GM21360 (cell line): ENCODE results near the gene A2M.

ENCODE experiments used
- ATAC-seq: cut with Tn5 transposase; IDR thresholded peaks from one replicate; pipeline ENCODE4 v1.9.1; 2021; ENCODE audit warnings: mild to moderate bottlenecking, moderate library complexity; ENCODE audit not compliant: unreplicated experiment

The A2M gene

DNA sequence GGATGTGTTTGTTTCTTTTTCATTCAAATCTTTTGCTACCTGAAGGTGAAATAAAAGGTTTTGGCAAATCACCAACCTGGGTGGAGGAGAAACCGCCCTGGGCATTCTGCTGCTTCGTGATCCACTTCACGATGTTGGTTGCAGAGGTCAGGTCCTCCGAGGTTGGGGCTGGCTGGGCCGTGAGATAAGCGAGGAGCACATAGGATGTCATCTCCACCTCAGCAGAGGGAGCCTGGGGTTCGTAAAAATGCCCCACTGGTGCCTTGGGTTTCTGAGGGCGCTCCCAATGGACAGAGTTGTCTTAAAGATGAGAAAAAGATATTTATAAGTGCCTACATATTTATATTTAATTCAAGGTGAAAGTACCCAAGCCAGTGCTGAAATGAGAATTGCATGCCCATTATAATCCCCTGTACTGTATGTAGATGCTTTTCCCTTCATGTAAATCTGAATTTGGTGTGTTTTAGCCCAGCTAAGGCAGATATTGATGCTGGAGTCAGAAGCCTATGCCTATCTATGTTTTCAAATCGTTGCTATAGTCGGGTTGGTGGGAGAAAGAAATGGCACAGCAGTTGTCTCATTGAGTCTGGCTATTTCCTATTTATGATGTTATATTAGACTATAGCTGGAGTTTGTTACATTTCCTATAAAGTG lies 41.1 kb downstream of the A2M start:
- ATAC-seq = no peak

DNA sequence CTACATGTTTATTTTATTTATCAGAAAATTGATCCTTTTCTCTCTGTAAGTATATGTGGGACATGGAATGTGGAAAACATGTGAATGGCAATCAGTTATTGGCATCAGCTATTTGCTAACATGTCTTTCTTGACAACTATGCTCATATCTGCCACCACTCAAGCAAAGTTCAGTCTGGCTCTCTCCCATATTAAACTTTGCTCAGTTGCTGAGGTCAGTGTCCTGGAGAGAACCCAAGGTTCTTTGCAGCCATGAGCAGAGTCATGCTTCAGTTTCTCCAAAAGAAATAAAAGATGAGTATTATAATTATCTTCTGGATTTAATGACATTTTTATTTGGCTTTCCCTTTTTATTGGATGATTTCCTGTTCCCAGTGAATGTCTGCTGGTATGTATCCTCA lies 42.6 kb downstream of the A2M start:
- no peak for ATAC-seq

DNA sequence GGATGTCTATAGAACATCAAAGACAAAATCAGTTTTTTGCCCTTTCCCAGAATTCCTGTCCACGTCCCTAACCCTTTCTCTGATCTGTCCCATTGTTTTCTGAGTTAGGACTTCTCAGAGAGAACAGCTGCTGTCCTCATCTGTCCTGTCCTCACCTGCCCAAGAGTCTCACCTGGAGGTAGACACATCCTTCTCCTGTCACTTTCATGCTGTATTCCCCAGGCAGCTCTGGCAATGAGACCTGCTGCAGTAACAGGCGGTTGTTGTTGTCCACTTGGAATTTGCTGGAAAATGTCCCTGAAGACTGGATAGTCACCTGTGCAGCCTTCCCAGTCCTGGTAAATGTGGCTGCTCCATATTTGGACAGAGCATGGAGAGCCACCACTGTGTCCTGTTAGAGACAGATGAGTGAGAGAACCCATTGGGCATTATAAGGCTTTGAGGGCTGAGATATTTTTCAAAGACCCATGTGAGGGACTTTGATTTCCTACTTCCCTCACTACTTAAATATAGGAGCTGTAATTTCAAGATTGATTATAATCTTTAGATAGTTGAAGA lies 43.2 kb downstream of the A2M start:
- no peak for ATAC-seq

DNA sequence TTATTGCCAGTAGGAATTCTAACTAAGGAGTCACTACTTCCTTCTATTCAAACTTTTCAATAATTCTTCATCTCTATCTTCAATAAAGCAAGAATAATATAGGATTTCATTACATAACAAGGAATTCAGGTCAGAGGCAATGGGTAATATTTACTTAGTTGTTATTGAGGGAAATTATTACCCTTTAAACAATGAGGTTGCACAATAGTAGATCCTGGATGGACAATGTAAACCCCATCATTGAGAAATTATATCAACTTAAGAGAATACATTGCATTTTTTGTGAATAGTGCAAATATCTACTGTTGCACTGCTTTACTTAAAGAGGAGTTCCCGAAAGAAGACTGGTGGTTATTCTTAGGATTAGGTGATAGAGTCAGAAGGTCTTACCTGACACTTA lies 43.8 kb downstream of the A2M start:
- no peak for ATAC-seq

DNA sequence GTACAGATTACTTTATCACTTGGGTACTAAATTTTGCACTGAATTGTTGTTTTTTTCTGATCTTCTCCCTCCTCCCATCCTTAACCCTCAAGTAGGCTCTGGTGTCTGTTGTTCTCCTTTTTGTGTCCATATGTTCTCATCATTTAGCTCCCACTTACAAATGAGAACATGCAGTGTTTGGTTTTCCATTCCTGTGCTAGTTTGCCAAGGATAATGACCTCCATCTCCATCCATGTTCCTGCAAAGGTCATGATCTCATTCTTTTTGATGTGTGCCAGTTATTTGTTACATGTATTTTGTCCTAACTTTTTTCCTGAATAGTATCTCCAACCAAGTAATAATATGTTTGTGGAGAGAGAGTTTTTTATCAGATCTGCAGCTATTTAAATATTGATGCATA lies 44.2 kb downstream of the A2M start:
- no peak for ATAC-seq

DNA sequence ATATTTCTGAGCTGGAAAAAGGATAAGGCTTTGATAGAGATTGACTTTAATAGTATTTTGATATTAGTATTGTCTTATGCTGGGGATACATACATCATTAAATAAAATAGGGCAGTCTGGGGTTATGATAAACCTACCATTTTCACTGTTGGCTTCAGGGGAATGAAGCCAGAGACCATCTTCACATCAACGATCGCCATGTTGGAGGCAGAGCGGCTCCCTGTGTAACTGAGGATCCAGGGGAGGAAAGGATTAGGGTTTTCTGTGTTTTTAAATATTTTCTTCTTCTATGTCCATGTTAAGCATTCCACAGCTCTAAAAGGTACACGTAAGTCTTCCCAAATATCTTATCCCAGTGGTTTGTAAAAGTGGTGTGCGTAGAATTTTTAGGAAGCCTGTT lies 45.4 kb downstream of the A2M start:
- ATAC-seq = no peak

DNA sequence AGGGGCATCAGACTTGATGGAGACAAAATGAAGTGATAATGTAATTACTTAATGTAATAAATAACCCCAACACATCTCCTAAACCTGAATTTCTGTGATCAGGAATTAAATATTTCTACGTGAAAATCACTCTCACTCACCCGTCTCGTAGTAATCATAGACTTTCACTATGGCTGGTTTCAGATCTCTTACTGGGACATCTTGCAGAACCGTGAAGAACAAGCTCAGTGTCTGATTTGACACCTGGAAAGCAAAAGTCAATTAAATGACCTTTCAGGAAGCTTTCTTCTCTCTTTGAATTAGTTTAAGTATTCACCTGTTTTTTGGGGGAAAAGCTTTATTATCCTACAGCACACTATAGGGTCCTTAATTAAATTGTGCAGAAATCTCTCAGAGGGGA lies 47.1 kb downstream of the A2M start:
- ATAC-seq = no peak

DNA sequence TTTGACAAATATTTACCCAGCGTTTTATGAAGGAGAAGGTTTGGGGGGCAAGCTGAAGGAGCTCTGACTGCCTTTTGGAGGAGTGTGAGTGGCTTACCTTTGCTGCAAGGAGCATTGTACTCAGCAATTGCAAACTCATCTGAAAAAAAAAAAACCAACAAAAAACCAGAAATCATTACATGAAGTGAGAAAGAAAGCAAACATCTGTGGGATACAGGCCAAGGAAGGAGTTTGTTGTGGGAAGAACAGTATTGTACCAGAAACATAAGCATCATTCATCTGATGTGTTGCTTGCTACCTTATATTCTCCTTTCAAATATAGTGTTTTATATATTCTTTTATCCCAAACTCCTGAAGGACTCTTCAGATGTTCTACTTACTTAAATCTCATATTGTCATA lies 47.6 kb downstream of the A2M start:
- ATAC-seq = no peak

DNA sequence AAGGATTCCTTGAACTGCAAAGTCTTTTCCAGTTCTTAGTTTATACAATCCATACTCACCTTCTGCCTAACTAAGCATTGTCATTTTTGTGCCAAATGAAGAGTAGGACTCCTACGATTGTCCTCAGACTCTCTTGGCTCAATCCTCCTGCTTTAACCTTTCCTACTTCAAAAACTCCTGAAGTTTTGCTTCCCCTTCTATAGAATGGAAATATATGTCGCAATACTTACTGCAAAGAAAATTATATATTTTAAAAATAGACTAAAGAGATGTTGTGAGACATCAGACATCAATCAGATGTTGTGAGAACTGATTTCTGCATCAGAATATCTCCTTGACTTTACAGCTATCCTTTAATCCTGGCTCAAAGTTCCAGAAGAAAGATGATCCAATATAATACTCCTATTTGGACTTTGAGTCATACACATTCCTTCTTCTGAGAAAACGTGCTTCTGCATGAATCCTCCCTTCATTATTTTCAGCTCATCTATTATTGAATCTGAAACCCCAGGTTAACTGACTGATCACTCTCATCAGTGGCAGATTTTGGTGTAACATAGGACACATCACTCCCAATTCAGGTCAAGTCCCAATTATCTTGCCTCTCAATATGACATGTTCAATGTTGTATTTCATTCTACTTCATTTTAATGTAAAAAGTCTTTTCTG lies 48.8 kb downstream of the A2M start:
- ATAC-seq = no peak

DNA sequence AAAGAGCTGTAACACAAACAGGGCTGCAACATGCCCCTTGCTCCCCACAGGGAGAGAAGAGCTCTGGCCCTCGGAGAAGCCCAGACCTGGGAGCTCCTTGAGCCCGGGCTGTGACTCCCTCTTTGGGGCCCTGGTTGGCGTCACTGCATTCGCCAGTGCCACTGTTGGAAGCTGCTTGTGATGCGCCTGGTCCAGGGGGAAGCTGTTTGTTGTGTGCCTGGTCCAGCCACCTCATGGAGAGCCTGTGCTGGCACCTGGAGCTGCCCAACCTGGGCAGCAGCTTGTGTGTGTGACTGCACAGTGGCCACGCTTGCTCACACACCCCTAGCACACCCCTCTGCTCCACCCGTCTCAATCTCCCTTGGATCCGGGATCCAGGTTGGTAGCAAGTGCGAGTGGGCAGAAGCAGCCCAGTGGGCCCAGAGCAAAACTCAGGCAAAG lies 49.5 kb downstream of the A2M start:
- no peak for ATAC-seq

DNA sequence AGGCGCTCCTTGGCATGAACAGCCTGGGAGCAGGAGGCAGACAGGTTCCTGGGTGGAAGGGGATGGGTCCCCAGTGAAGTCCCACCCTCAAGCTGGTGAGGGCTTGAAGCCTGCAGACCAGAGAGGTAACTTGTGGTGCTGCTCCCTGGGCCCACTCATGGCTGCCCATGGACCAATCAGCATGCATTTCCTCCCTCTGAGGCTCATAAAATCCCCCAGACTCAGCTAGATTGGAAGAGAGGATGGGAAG lies 50.2 kb downstream of the A2M start:
- no peak for ATAC-seq

DNA sequence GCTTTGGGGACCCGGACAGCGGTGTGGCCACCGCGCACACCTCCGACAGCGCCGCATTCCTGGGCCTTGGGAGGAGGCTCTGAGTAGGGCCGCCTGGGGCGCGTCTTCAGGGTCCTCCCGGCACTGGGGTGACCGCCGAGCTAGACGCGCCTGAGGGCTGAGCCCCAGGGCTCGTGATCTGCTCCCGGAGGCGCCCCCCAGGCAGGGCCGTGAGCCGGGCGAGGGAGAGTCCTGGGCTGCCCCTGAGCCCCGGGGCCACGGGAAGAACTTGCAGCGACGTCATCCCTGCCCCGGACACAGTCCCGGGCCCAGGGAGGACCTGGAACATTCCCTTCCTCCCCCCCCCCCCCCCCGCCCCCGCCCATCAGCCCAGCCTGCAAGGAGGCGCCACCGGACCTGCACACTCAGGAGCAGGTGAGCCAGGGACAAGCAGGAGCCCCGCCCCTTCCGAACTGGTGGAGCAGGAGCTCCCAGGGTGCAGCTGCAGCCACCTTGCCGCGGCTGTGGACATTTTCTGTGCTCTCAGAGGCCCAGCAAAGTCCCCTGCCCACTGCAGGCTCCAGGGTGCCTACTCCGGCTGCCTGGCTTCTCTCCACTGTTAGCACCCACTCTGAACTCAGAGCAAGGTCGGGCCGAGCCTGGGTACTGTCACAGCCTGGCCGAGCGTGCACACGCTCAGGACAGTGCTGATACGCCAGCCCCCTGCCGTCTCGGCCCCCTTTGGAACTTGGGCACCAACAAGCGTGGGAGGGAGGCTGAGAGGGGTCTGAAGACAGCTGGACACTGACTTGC lies 50.7 kb downstream of the A2M start:
- no peak for ATAC-seq

DNA sequence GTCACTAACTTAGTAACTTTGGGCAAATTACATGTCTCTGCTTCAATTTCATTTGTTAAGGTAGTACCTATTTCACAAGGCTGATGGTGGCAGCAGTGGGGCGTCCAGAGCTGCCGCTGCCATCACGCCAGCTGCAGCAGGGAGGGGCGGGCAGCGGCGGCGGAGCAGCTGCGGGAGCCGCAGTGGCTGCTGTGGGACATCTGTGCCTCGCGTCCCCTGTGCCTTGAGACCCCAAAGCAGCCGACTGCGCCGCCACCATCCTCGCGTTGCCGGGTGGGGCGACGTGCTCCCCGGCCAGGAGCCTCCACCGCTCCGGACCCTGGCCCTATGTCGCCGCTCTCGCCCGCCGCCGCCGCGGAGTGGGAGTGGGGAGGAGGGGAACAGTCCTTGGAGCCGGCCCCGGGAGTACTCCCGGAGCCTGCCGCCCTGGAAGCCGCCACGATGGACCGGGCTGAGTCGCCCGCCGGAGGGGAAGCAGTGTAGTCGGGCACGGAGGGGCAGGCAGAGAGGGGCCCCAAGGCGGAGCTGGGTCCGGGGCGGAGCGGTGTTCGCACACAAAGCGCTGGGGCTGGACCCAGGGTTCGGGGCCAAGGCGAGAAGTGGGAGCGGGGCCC lies 51.4 kb downstream of the A2M start:
- no peak for ATAC-seq

DNA sequence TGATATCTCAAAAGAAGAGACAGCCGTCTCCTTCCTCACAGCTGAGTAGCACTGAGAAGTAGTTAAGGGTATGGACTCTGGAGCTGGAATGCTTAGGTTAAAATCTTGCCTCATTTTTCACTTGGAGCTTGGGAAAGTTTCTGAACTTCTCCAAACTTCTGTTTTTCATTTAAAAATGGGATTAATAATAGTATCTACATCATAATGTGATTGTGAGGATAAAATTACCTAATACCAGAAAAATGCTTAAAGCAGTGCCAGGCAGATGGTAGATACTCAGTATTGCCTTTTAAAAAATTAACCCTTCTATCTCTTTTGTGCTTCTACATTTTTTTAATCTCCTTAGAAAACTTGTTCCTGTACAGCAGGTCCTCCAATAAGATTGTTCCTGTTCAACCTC lies 63.1 kb downstream of the A2M start:
- ATAC-seq = no peak

DNA sequence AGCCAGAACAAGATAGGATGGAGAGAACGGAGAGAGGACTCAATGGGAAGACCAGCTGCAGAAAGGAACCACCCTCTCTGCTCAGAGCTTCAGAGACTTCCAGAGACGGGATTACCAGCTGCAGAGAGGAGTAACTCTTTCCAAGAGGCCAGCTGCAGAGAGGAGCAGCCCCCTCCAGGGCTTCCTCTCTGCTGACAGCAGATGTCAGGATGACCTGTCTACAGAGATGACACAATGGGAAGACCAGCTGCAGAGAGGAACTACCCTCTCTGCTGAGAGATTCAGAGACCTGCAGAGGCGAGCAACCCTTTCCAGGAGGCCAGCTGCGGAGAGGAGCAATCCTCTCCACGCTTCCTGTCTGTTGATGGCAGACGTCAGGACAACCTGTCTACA lies 64.6 kb downstream of the A2M start:
- no peak for ATAC-seq

DNA sequence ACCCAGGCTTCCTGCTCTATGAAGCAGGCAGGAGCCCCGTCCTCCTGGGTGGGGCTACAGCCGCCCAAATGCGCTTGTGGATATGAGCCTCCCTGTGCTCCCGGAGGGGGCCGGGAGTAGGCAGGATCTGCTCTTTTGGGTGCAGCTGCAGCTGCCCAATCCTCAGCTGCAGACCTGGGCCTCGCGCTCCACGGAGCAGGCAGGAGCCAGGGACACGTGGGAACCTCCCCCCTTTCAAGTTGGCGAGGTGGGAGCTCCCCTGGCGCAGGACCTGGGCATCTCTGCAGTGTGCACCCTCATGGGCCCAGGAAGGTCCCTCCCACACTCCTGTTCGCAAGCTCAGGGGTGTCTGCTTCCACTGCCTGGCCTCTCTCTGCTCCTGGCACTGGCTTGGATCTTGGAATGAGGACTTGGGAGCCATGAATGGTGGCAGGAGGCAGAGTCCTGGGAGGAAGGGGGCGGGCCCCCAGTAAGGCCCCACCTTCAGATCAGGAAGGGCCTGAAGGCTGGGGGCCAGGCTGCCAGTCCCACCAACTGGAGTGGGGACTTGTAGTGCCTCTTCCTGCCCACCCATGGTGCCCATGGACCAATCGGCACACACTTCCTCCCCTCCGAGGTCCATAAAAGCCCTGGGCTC lies 65.1 kb downstream of the A2M start:
- ATAC-seq = no peak

DNA sequence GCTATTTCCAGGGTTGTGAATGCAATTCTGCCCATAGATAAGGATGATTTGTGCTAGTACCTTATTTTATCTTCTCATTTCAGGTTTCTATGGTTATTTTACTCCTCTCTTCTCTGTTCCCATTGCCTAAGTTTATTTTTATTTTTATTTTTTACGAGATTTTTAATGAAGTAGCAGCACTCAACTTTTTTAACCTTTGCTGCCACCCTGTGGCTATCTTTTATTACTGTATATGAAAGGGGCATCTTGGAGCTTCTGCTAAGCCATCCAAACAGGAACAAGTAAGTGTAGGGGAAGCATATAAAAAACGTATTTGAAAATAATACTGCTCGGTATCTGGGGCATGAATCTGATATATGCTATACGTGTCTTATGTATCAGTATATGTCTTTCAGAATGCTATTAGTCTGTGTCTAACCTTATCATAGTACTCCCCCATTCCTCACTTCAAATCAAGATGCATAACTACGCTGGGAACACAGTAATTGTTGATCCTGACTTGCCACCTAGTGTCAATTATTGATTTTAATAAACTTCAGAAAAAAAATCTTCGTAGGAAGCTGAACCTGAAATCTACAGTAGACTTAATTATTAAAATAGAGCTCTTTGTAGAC lies 66.1 kb downstream of the A2M start:
- no peak for ATAC-seq

DNA sequence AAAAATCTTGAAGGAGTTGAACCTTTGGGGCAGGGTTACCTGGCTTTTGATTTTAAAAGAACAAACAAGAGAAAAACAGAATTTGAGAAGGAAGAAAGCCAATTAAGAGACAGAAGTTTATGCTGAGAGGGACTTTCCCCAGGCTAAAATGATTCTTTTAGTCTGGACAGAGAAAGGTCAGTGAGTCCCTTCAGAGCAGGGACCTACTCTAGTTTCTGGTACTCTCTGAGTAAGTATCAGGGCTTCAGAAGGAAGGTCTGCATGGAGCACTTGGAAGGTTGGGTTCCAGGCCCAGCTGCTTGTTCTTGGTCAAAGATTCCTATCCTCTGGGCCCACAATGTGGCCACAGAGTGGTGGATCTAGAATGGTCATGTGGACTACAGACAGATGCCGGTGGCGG lies 66.8 kb downstream of the A2M start:
- no peak for ATAC-seq

DNA sequence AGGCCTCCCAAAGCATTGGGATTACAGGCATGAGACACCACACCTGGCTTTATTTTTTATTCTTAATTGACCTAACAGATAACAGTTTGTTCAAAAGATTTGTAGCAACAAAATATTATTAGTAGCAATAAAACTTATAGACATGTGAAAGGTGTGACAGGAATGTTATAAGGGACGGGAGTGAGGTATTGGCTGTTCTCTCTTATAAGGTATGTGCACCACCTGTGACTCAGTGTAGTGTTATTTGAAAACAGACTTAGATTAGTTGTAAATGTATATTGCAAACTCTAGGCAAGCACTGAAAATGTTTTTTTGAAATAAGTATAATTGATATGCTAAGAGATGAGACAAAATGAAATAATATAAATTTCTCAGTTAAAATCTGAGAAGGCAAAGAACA lies 68.6 kb downstream of the A2M start:
- no peak for ATAC-seq

DNA sequence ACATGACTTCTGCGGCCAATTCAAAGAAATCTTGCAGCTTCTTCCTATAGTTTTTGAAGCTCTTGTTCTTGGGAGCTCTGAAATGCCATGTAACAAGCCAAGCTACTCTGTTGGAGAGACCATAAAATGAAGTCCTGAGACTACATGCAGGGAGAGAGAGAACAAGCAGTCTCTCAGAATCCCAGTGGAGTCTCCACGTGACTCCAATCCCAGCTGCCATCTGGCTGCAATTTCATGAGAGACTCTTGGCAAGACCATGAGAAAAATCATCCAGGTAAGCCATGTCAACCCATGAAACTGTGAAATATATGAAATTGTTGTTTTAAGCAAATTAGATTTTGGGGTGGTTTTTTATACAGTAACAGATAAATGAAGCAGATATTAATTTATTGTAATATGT lies 72.0 kb downstream of the A2M start:
- ATAC-seq = no peak

DNA sequence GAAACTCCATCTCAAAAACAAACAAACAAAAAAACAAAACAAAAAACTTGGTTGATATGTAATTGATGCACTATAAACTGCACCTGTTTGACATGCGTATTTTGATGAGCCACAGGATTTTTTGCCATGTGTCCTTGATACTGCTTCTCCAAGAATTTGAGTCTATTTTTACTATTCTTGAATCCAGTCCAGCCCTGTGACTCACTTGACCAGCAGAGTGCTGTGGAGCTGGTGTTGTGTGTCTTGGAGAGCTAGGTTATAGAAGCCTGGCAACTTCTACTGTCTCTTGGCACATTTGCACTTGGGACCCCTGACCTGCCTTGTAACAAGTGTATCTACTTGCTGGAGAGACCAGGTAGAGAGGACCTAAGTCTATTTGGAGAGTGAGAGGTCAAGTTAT lies 74.4 kb downstream of the A2M start:
- ATAC-seq = no peak
